SK-N-SH (cell line): ENCODE data around the gene UVRAG. TPM values are rescaled to one million over a fixed set of nuclear protein-coding genes. Genes with fewer than 3 reads are reported as not detected.
"Not testable (repeated sequence)": the region's sequence is repeated elsewhere in the genome, so short reads cannot be mapped to it uniquely, and the experiment has no call there.

Source experiments
- CTCF ChIA-PET: fragments of 300-600, 350-600 bp; formaldehyde crosslinking; extraction: SDS; loops from one replicate; lab custom pipeline; 2021; lab: Yijun Ruan, JAX
- POLR2A ChIA-PET: fragments of 350-600 bp; sonication (Branson Sonifier 250); formaldehyde crosslinking; extraction: SDS; loops from one replicate; lab custom pipeline; 2020; ENCODE audit warnings: antibody characterized with exemption, inconsistent platforms; lab: Yijun Ruan, JAX
- DNase-seq: peaks from one replicate; pipeline ENCODE4 v3.0.0; 2012
- H2AFZ ChIP-seq: fragments of 200-600 bp; sonication (generic); 2 replicates; pipeline ENCODE4 v1.8.1; 2016; ENCODE audit warnings: antibody characterized with exemption, mild to moderate bottlenecking, low read depth
- H3F3A ChIP-seq: fragments of 200-600 bp; sonication (generic); replicated peaks from 2 replicates; pipeline ENCODE3; 2016; ENCODE audit warnings: antibody characterized with exemption, mild to moderate bottlenecking; ENCODE audit not compliant: insufficient read depth
- H3K27ac ChIP-seq, 2 experiments: fragments of 200-500 bp in 1 of 2; fragments of 200-600 bp in 1 of 2; sonication (Bioruptor generic) in 1 of 2; sonication (generic), shearing (Covaris generic) in 1 of 2; 2 replicates each; pipeline versions ENCODE4 v1.5.1 to v1.6.1; 2014 to 2016; ENCODE audit warnings: low read depth in 2 of 2, inconsistent platforms in 1 of 2, low read length in 1 of 2, mild to moderate bottlenecking in 1 of 2, mixed read lengths in 1 of 2
- H3K27me3 ChIP-seq: fragments of 200-600 bp; sonication (generic), shearing (Covaris generic); 2 replicates; pipeline ENCODE4 v1.6.1; 2016; ENCODE audit warnings: mixed run types; ENCODE audit not compliant: insufficient read depth
- H3K36me3 ChIP-seq, 2 experiments: fragments of 200-500 bp in 1 of 2; fragments of 200-600 bp in 1 of 2; sonication (Bioruptor generic) in 1 of 2; sonication (generic) in 1 of 2; replicated peaks in 1 of 2; 2 replicates each; pipeline versions ENCODE3 to v1.5.1; 2014 to 2016; ENCODE audit warnings: low read length in 1 of 2, mild to moderate bottlenecking in 1 of 2; ENCODE audit not compliant: insufficient read depth in 2 of 2, control insufficient read depth in 1 of 2
- H3K4me1 ChIP-seq, 2 experiments: fragments of 200-500 bp in 1 of 2; fragments of 200-600 bp in 1 of 2; sonication (Bioruptor generic) in 1 of 2; sonication (generic), shearing (Covaris generic) in 1 of 2; 2 replicates each; pipeline versions ENCODE4 v1.5.1 to v1.6.1; 2014 to 2016; ENCODE audit warnings: low read depth in 1 of 2, low read length in 1 of 2, mixed run types in 1 of 2; ENCODE audit not compliant: insufficient read depth in 2 of 2, control insufficient read depth in 1 of 2
- H3K4me2 ChIP-seq: fragments of 200-600 bp; sonication (generic), shearing (Covaris generic); 2 replicates; pipeline ENCODE4 v1.6.1; 2017; ENCODE audit warnings: mixed run types
- H3K4me3 ChIP-seq, 2 experiments: fragments of 200-500 bp in 1 of 2; fragments of 200-600 bp in 1 of 2; sonication (Bioruptor generic) in 1 of 2; sonication (generic), shearing (Covaris generic) in 1 of 2; 2 replicates each; pipeline versions ENCODE4 v1.5.1 to v1.8.1; 2014 to 2016; ENCODE audit warnings: low read depth in 2 of 2, inconsistent platforms in 1 of 2, low read length in 1 of 2, mild to moderate bottlenecking in 1 of 2, mixed read lengths in 1 of 2, moderate library complexity in 1 of 2
- H3K79me2 ChIP-seq: fragments of 200-600 bp; sonication (generic); 2 replicates; pipeline ENCODE4 v1.8.1; 2017; ENCODE audit warnings: mild to moderate bottlenecking; ENCODE audit not compliant: insufficient read depth
- H3K9ac ChIP-seq: fragments of 200-600 bp; sonication (generic); 2 replicates; pipeline ENCODE4 v1.6.1; 2017; ENCODE audit warnings: mixed run types
- H3K9me2 ChIP-seq: fragments of 200-600 bp; sonication (generic); 2 replicates; pipeline ENCODE4 v1.6.1; 2017; ENCODE audit warnings: mixed run types
- H3K9me3 ChIP-seq: fragments of 200-600 bp; sonication (generic); 2 replicates; pipeline ENCODE4 v1.6.1; 2017; ENCODE audit warnings: mixed run types, mild to moderate bottlenecking, moderate library complexity
- H4K20me1 ChIP-seq: fragments of 200-600 bp; sonication (generic); 2 replicates; pipeline ENCODE4 v1.6.1; 2017; ENCODE audit warnings: mild to moderate bottlenecking, mixed run types; ENCODE audit not compliant: insufficient read depth
- FOSL2 ChIP-seq: IDR thresholded peaks from 2 replicates; pipeline ENCODE4 v1.4.0; 2012; ENCODE audit warnings: low read depth, mild to moderate bottlenecking, moderate library complexity, borderline replicate concordance
- GABPA ChIP-seq: IDR thresholded peaks from 2 replicates; pipeline ENCODE4 v1.4.0; 2012; ENCODE audit warnings: low read depth, mild to moderate bottlenecking
- GATA2 ChIP-seq: sonication (generic); formaldehyde crosslinking; IDR thresholded peaks from 2 replicates; pipeline ENCODE4 v1.5.0; 2020; ENCODE audit warnings: mild to moderate bottlenecking, missing genetic modification reagents
- MEF2A ChIP-seq: IDR thresholded peaks from 2 replicates; pipeline ENCODE4 v1.4.0; 2012; ENCODE audit warnings: low read depth, borderline replicate concordance
- MXI1 ChIP-seq: IDR thresholded peaks from 2 replicates; pipeline ENCODE4 v1.6.1; 2012; ENCODE audit warnings: mild to moderate bottlenecking, low read depth, low read length, improper control_type of control experiment
- RAD21 ChIP-seq: IDR thresholded peaks from 2 replicates; pipeline ENCODE4 v1.6.1; 2012; ENCODE audit warnings: mild to moderate bottlenecking, low read length
- SMC3 ChIP-seq: IDR thresholded peaks from 2 replicates; pipeline ENCODE4 v1.6.1; 2012; ENCODE audit warnings: low read depth, low read length, improper control_type of control experiment
- WGBS: methylation state at CpG from one replicate; pipeline ENCODE4 v1.1.6; 2017; ENCODE audit warnings: low lambda C conversion rate; 5-methylcytosine and 5-hydroxymethylcytosine counted together
- polyA plus RNA-seq, 3 experiments: library from polyadenylated mRNA; depleted of rRNA; stranded (reverse); fragments of >200 nt; gene quantifications; 2 replicates each; pipeline ENCODE4 v1.2.3, GENCODE V29; 2012
- TF ChIP-seq, protein P1 (sequence below): IDR thresholded peaks from 2 replicates; pipeline ENCODE4 v1.4.0; 2012; ENCODE audit warnings: low read depth, borderline replicate concordance
- TF ChIP-seq, protein P2 (sequence below): fragments of 150-350 bp; IDR thresholded peaks from 2 replicates; pipeline ENCODE4 v1.6.1; 2017; ENCODE audit warnings: antibody characterized with exemption, low read length, low read depth, borderline replicate concordance
- TF ChIP-seq, protein P3 (sequence below): IDR thresholded peaks from 2 replicates; pipeline ENCODE4 v1.6.1; 2012; ENCODE audit warnings: mild to moderate bottlenecking, low read depth, low read length, moderate library complexity

Gene UVRAG
- polyA plus RNA-seq, 1 of the 3 experiments (the other 2 are of a cell fraction), result 5.8 TPM

DNA sequence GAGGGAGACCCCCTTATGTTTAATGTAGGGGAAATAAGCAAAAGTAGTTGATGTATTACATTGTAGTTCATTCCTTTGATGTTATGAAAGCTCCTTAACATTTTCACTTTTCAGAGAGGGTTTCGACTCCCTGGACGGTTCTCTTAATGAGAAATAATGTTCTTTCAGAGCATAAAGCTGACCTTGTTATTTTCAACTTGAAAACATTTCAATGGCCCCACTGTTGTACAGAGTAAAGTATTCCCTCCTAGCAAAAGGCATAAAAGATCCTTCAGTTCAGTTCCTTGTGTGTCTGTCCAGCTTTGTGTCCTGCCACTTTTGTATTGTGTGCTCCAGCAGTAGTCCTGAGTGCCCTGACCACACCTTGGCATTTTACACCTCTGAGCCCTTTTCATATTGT is 63.9 kb downstream of the UVRAG start:
- POLR2A ChIA-PET, result no interaction called here
- CTCF ChIA-PET, result interaction anchor here (0.6 to 3.9 kb wide), 2 partner anchors 11 to 331 kb away, joined by 3 to 19 read pairs; no protein-coding TSS in a partner anchor
- H3K27ac ChIP-seq, result no peak overlapping the region
- H3K79me2 ChIP-seq, result peaks cover 3% of the 10 kb centered on the region; the same call in 1 of the 2 replicates
- no peak overlapping the region for H2AFZ ChIP-seq
- 93% methylated on average over 2 of the region's 2 CpGs for WGBS
- H3K9ac ChIP-seq, result no peak overlapping the region
- no peaks in the 10 kb centered on the region for H3K9me2 ChIP-seq
- no peak overlapping the region for H3K4me3 ChIP-seq
- peaks cover 5% of the 10 kb centered on the region in 2 experiments for H3K36me3 ChIP-seq
- H3K9me3 ChIP-seq, result no peaks in the 10 kb centered on the region
- H3K4me1 ChIP-seq, result peaks cover 0 to 4% of the 10 kb centered on the region in 2 experiments; a peak in 1 of 4 replicates
- DNase-seq, result no peak
- H3K27me3 ChIP-seq, result no peaks in the 10 kb centered on the region
- H4K20me1 ChIP-seq, result no peaks in the 10 kb centered on the region
- TF ChIP-seq RAD21 (no peak), SMC3 (no peak), MXI1 (no peak), FOSL2 (no peak), GABPA (no peak), MEF2A (no peak)
- TF ChIP-seq, protein P1, sequence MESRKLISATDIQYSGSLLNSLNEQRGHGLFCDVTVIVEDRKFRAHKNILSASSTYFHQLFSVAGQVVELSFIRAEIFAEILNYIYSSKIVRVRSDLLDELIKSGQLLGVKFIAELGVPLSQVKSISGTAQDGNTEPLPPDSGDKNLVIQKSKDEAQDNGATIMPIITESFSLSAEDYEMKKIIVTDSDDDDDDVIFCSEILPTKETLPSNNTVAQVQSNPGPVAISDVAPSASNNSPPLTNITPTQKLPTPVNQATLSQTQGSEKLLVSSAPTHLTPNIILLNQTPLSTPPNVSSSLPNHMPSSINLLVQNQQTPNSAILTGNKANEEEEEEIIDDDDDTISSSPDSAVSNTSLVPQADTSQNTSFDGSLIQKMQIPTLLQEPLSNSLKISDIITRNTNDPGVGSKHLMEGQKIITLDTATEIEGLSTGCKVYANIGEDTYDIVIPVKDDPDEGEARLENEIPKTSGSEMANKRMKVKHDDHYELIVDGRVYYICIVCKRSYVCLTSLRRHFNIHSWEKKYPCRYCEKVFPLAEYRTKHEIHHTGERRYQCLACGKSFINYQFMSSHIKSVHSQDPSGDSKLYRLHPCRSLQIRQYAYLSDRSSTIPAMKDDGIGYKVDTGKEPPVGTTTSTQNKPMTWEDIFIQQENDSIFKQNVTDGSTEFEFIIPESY, result no peak
- TF ChIP-seq, protein P2, sequence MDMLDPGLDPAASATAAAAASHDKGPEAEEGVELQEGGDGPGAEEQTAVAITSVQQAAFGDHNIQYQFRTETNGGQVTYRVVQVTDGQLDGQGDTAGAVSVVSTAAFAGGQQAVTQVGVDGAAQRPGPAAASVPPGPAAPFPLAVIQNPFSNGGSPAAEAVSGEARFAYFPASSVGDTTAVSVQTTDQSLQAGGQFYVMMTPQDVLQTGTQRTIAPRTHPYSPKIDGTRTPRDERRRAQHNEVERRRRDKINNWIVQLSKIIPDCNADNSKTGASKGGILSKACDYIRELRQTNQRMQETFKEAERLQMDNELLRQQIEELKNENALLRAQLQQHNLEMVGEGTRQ, result no peak
- TF ChIP-seq, protein P3, sequence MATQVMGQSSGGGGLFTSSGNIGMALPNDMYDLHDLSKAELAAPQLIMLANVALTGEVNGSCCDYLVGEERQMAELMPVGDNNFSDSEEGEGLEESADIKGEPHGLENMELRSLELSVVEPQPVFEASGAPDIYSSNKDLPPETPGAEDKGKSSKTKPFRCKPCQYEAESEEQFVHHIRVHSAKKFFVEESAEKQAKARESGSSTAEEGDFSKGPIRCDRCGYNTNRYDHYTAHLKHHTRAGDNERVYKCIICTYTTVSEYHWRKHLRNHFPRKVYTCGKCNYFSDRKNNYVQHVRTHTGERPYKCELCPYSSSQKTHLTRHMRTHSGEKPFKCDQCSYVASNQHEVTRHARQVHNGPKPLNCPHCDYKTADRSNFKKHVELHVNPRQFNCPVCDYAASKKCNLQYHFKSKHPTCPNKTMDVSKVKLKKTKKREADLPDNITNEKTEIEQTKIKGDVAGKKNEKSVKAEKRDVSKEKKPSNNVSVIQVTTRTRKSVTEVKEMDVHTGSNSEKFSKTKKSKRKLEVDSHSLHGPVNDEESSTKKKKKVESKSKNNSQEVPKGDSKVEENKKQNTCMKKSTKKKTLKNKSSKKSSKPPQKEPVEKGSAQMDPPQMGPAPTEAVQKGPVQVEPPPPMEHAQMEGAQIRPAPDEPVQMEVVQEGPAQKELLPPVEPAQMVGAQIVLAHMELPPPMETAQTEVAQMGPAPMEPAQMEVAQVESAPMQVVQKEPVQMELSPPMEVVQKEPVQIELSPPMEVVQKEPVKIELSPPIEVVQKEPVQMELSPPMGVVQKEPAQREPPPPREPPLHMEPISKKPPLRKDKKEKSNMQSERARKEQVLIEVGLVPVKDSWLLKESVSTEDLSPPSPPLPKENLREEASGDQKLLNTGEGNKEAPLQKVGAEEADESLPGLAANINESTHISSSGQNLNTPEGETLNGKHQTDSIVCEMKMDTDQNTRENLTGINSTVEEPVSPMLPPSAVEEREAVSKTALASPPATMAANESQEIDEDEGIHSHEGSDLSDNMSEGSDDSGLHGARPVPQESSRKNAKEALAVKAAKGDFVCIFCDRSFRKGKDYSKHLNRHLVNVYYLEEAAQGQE, result no peak
- no peak overlapping the region for H3K4me2 ChIP-seq
- H3F3A ChIP-seq, result no peaks in the 10 kb centered on the region

DNA sequence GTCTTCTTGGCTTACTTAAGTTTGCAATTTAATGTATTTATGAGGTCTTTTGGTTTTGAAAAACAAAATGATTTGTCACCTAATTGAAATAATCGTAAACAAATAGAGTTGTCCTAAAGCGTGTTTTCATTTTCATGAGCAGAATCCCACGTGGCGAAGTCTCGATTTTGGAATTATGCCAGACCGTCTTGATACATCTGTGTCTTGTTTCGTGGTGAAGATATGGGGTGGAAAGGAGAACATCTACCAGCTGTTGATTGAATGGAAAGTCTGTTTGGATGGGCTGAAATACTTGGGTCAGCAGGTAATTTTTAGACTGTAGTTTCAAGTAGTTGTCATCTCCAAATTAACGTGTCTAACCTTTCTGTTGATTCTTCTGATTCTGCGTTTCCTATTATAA is 64.7 kb downstream of the UVRAG start:
- CTCF ChIA-PET, result interaction anchor here (0.7 to 3.9 kb wide), 4 partner anchors 12 to 263 kb away, joined by 3 to 19 read pairs (median 4); no protein-coding TSS in a partner anchor
- no peak overlapping the region for H3K4me2 ChIP-seq
- no peak overlapping the region for H2AFZ ChIP-seq
- POLR2A ChIA-PET, result no interaction called here
- no peaks in the 10 kb centered on the region for H4K20me1 ChIP-seq
- DNase-seq, result no peak
- 96% methylated on average over 9 of the region's 9 CpGs for WGBS
- H3F3A ChIP-seq, result no peaks in the 10 kb centered on the region
- no peak overlapping the region for H3K4me3 ChIP-seq
- H3K9ac ChIP-seq, result no peak overlapping the region
- peaks cover 0 to 4% of the 10 kb centered on the region in 2 experiments; a peak in 1 of 4 replicates for H3K4me1 ChIP-seq
- peaks cover 3% of the 10 kb centered on the region; the same call in 1 of the 2 replicates for H3K79me2 ChIP-seq
- no peaks in the 10 kb centered on the region for H3K9me2 ChIP-seq
- peaks cover 5% of the 10 kb centered on the region in 2 experiments for H3K36me3 ChIP-seq
- H3K27me3 ChIP-seq, result no peaks in the 10 kb centered on the region
- H3K9me3 ChIP-seq, result no peaks in the 10 kb centered on the region
- H3K27ac ChIP-seq, result no peak overlapping the region
- TF ChIP-seq GATA2 (CRISPR knock-in tag), result no peak

DNA sequence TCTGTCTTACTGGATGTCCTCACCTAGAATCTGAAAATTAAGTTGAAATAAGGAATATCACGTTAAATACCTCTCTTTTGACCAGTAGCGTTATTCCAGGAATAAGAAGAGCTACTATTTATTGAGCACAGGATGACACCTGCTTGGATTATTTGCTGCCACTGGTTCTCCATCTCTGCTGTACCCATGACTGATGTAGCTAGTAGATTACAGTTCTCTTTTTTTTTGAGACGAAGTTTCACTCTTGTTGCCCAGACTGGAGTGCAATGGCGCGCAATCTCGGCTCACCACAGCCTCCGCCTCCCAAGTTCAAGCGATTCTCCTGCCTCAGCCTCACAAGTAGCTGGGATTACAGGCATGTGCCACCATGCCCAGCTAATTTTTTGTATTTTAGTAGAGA is 65.3 kb downstream of the UVRAG start:
- H2AFZ ChIP-seq, H3K9me3 ChIP-seq, DNase-seq, H3K9ac ChIP-seq, H3K9me2 ChIP-seq, H3K79me2 ChIP-seq, H3K4me3 ChIP-seq, H3K27ac ChIP-seq, H3K4me1 ChIP-seq, H3F3A ChIP-seq, H3K4me2 ChIP-seq, H3K27me3 ChIP-seq, H4K20me1 ChIP-seq, H3K36me3 ChIP-seq, POLR2A ChIA-PET: not testable (repeated sequence)
- 97% methylated on average over 8 of the region's 8 CpGs for WGBS
- CTCF ChIA-PET, result interaction anchor here (0.7 to 3.9 kb wide), 6 partner anchors 8 to 262 kb away, joined by 3 to 19 read pairs (median 4); partner anchors contain the start of gene DGAT2
